Central memory CD4-positive, alpha-beta T cell (primary cell): ENCODE results near the gene PDS5B.
"Not testable (repeated sequence)": the region's sequence is repeated elsewhere in the genome, so short reads cannot be mapped to it uniquely, and the experiment has no call there.

Experiments
- DNase-seq: peaks from one replicate; pipeline ENCODE4 v3.0.0; 2022

PDS5B gene

DNA sequence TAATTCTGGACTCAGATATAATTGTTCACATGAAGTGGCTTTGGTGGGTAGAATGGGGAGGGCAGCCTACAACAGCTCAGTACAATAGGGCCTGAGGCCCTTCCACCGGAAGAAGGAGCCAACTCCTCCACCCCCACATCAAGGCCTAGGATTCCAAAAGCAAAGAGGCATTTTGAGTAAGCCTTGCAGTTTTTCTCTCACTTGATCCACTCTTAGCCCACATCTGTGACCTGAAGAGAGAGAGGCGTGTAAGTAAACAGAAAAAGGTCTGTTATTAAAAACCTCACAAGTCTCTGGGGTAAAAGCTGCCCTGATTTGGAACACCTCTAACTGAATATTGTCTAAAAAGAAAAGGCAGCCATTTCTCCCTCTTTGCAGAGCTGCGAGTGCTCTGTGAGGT lies 215.9 kb downstream of the PDS5B start:
- no peak for DNase-seq

DNA sequence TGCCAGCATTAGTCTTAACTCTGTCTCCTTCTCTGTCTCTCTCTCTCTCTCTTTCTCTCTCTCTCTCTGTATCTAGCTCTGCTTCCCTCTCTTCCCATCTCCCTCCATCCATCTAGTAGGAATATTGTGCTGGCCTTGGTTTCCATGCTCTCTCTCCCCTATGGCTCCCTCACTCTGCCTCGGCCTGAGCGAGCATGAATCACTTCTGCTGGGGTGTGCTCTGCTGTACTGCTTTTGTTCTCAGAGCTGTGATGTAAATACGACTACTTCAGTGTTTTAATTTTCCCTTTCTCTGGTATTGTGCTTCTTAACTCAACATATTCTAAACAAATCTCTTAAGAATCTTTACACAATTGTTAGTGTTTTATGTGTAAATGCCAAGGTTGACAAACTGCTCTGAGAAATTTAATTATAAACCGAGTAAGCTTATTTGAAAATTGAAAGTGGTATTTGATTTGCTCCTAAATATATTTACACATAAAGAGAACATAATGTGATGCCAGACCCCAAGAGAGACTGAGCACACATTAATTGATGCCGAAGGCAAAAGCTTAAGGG lies 218.5 kb downstream of the PDS5B start:
- no peak for DNase-seq

DNA sequence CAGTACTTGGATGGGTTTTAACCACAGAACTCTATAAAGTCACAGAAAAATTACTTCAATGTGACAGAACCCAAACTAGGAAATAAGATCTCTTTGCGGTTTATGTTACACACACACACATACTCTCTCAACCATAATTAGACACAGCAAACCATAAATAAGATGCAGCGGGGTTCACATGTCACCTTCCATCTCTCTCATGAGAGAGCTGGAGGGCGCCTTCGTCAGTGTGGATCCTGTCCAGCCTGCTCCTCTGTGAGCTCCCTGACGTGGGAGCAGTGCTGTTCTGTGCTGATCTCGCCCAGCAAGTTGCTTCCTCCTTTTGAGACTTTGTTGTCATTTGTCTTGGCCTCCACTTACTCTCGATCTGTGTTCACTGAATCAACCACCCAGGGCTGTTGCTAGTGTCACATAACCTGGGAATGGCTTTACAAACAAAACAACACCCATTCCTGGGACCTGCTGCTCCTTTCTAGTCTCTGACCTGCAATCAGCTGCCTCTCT lies 225.1 kb downstream of the PDS5B start:
- DNase-seq: no peak

DNA sequence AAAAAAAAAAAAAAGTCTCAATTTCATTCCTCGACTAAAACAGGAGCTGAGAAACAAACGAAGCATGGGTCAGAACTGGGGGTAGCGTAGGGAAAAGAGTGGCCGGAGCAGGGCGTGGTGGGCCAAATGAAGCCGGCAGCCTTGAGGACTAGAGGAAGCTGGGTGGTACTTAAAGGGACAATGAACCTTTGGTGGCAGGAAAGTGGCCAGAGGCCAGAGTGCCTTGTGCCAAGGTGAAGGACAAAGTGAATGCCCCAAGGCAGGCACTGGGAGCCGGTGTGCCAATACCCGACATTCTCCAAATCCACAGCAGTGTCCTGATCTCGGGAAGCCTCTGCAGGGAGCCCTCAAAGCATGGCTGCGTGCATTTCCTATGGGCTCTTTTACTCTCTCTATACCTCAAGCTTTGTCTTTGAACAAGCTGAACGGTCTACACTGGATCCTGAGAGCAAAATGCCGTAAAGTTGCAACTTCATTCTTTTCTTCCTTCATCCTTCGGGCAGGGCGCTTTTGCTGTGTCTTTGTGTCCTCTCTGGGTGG lies 235.0 kb downstream of the PDS5B start:
- DNase-seq: no peak

DNA sequence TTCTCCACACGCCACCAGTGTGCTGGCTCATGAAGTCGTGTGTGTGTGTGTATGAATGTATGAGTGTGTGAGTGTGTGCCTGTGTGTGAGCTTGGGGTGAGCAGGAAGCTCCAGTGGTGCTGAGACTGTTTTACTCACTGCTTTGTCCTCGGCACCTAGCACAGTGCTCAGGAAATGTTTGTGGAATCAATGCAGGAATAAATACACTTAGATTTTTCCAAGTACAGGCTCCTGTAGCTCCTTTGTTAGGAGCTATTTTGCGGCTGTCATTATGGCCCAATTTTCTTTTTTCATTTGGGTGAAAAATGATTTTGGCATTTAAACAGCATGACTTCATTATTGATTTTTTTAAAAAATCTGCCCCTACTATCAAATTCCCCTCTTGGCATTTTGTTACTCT lies 236.5 kb downstream of the PDS5B start:
- no peak for DNase-seq

DNA sequence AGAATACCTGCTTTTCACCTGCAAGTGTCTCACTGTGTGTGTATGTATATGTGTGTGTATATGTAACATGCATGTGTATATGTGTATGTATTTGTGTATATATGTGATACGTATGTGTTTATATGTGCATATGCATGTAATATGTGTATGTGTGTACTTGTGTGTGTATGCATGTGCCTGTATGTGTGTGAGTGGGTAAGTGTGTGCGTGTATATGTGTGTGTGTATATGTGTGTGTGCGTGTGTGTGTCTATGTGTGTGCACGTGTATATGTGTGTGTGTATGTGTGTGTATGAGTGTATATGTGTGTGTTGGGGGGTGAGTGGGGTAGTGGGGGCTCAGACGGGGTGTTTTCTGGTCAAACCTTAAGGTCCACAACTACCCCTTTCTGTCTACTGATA lies 237.3 kb downstream of the PDS5B start:
- no peak for DNase-seq

DNA sequence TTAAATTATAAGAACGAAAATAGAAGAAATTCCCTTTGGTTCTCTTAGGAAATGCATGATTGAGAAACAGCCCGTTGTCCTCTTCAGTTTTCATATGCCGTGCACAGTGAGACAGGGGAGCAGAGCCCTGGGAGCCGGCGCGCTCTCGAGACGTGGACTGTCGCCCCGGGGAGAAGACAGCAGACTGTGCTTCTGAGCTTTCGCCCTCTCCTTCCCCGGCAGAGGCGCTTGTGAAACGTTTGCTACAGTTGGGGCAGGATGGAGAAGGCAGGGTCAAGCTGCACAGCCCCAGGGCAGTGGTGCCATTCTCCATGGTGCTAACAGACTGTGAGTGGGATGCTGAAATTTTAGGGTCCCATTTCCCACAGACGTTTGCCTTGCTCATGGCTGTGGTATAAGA lies 237.8 kb downstream of the PDS5B start:
- no peak for DNase-seq

DNA sequence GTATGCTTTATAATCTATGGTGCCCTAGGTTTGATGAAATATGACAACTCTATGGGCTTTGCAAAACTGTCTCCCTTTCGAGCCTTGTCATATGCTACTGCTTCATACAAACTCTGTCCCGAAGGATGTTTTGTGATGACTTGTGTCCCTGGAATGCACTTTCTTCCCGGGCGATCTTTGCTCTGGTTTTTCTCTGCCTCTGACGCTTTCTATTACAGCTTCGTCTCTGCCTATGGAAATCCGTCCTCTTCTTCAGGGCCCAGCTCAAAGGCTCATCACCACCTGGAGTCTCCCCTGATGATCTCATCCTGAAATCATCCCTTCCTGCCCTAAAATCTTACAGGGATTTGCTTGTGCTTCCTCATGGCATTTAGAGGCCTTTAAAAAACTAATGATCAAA lies 238.4 kb downstream of the PDS5B start:
- no peak for DNase-seq

DNA sequence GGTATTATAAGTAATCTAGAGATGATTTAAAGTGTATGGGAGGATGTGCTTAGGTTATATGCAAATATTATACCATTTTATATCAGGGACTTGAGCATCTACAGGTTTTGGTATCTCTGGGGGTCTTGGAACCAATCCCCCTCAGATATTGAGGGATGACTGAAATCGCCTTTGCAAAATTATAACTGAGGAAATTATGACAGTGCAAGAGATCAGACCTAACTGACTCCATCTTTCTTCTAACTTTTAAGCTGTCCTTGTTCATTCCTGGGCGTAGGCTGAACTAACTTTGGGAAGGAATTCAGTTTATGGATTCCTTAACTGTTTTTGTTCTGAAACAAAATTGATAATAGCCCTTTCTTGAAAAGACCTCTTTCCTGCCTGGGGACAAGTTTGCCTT lies 239.2 kb downstream of the PDS5B start:
- DNase-seq: no peak

DNA sequence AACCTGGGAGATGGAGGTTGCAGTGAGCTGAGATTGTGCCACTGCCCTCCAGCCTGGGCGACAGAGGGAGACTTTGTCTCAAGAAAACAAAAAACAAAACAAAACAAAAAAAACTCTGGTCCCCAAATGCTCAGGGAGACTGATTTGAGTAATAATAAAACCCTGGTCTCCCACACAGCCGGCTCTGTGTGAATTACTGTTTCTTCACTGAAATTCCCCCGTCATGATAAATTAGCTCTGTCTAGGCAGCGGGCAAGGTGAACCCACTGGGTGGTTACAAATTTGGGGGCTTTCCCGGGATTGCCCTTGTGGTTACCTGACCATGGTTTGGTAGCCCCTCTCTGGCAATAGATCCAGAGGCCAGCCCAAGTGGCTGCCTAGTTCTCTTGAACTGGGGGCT lies 240.1 kb downstream of the PDS5B start:
- DNase-seq: not testable (repeated sequence)
